Adrenal gland (tissue), 12 donors: ENCODE data around the gene REEP1. TPM values are rescaled to one million over a fixed set of nuclear protein-coding genes. Genes with fewer than 3 reads are reported as not detected.

Source experiments
- DNase-seq, 7 donors: peaks; one replicate each; pipeline ENCODE4 v3.0.0-alpha.2; 2019 to 2020
- H3K27ac ChIP-seq, 5 donors: fragments of 200-600 bp; sonication (generic) in 4 of 5; 1 replicate in 3 of 5; 2 replicates in 2 of 5; pipeline versions ENCODE4 v1.5.1 to v1.8.0; 2016 to 2020; ENCODE audit warnings: mild to moderate bottlenecking in 1 of 5
- H3K27me3 ChIP-seq: fragments of 200-600 bp; 2 replicates; pipeline ENCODE4 v1.8.0; 2021
- H3K36me3 ChIP-seq, 2 donors: fragments of 200-600 bp; replicated peaks in 1 of 2; 1 replicate in 1 of 2; 2 replicates in 1 of 2; pipeline versions ENCODE4 v1.5.1 to v1.8.0; 2018 to 2022
- H3K4me1 ChIP-seq, 2 donors: fragments of 200-600 bp; replicated peaks in 1 of 2; 1 replicate in 1 of 2; 2 replicates in 1 of 2; pipeline versions ENCODE4 v1.5.1 to v1.8.0; 2018 to 2021
- H3K4me3 ChIP-seq, 4 donors: fragments of 200-600 bp; sonication (generic) in 3 of 4; one replicate each; pipeline ENCODE4 v1.5.1; 2016 to 2018
- H3K9me3 ChIP-seq, 3 donors: fragments of 200-600 bp; sonication (generic) in 1 of 3; replicated peaks in 1 of 3; 1 replicate in 2 of 3; 2 replicates in 1 of 3; pipeline versions ENCODE4 v1.5.1 to v1.8.0; 2016 to 2021
- CTCF ChIP-seq, 6 experiments: fragments of 450-650 bp in 4 of 6; fragments of 200-600 bp in 2 of 6; sonication (generic) in 1 of 6; IDR thresholded peaks; 1 replicate in 5 of 6; 2 replicates in 1 of 6; pipeline versions ENCODE4 v1.5.1 to v1.8.0; 2016 to 2021; ENCODE audit warnings: antibody characterized with exemption in 6 of 6, mild to moderate bottlenecking in 2 of 6, moderate library complexity in 1 of 6
- POLR2A ChIP-seq, 2 donors: fragments of 450-650 bp; IDR thresholded peaks; one replicate each; pipeline ENCODE4 v1.6.1; 2017; ENCODE audit warnings: antibody characterized with exemption in 2 of 2, mild to moderate bottlenecking in 2 of 2, moderate library complexity in 1 of 2
- WGBS, 4 donors: extraction: QIAGEN DNeasy Blood & Tissue Kit in 2 of 4; methylation state at CpG; one replicate each; pipeline versions ENCODE4 v1.1.5 to v1.1.7; 2013 to 2017; 5-methylcytosine and 5-hydroxymethylcytosine counted together
- intact Hi-C, 2 donors: fragments of 100-400 bp; cut with DNase I; formaldehyde crosslinking; loops; one replicate each; pipeline versions ENCODE4 v1.14.1 to v1.15.0; 2022 to 2023
- polyA plus RNA-seq, 3 donors: library from polyadenylated mRNA; stranded (reverse); fragments of 200-250 nt in 2 of 3; fragments of 350-450 nt in 1 of 3; fragmentation: Illumina TruSeq in 1 of 3; extraction: RNeasy Lipid Tissue Mini Kit (QIAGEN cat#74804) in 1 of 3; gene quantifications; one replicate each; pipeline ENCODE4 v1.2.3, GENCODE V29; 2013 to 2014
- total RNA-seq, 9 donors: library from RNA; depleted of rRNA in 4 of 9; stranded (reverse); fragments of >200 nt in 4 of 9; fragments of 120-200 nt in 1 of 9; fragmentation: NEBNext Ultra II Directional in 1 of 9; extraction: Animal tissue kit (Norgen Biotek cat#: 25700) in 1 of 9; gene quantifications; one replicate each; pipeline versions ENCODE4 v1.1.0 to v1.2.4, GENCODE V29; 2013 to 2023
- donor health status: healthy with polysubstance abuse.
- donor health status: Bipolar disorder and iron deficiency.
- donor health status: DM: yes; HTN: yes; CAD: no.
- donor health status: DM: no; HTN: no; CAD: no.
- donor health status: DM: no; HTN: no; CAD: no.
- donor health status: DM: yes; HTN: yes; CAD: no.

Gene REEP1
- total and polyA plus RNA-seq, 12 donors = 0.36 to 9.3 (median 3.1) TPM

DNA sequence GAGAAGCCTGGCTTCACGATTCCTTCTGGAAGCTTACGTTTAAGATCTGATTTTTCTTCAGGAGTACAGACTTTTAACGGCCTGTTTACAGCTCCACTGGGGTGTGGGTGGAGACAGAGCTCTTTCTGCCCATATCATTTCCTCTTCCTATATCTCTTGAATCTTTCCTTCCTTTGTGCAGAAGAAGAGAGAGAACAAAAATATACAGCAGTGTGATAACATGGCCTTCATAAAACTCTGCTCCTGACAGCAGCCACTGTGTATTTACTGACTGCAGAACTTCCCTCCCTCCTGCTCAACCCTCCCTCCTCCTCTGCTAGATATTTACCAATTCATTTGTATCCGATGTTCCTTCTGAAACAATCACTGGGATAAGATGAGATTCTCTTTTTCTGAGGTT is 34.1 kb upstream of the REEP1 start:
- no peak for TF ChIP-seq POLR2A (IDR thresholded peaks at IDR 0.05)
- no peak for TF ChIP-seq CTCF (IDR thresholded peaks at IDR 0.05)
- Histone ChIP-seq H3K27ac (no peak overlapping the region), H3K4me1 (peaks cover 4 to 8% of the 10 kb centered on the region in 2 donors), H3K9me3 (no peaks in the 10 kb centered on the region), H3K36me3 (no peaks in the 10 kb centered on the region), H3K4me3 (no peak overlapping the region), H3K27me3 (no peaks in the 10 kb centered on the region)
- DNase-seq = no peak
- WGBS, 4 donors = 38 to 42% (median 41%) methylated on average over 4 of the region's 4 CpGs
- intact Hi-C loops = no loop called here

DNA sequence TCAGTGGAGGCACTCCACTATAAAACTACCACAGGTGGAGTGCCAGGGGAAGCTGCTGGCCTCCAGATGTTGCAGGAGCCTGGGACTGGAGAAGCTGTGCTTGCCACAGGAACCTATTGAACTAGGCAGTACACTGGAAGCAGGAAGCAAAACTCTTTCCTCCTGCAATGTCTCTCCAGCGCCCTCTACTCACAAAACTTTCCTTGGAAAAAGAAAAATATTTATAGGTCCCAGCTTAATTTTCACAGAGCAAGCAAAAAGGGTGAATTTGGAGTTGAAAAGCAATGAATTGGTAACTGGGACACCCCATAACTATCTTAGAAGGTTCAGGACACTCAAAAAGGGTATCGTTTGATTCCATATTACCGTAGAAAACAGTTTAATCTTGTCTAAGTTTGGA is 33.2 kb upstream of the REEP1 start:
- H3K4me3 ChIP-seq = no peak overlapping the region
- no peaks in the 10 kb centered on the region for H3K9me3 ChIP-seq
- no peaks in the 10 kb centered on the region for H3K36me3 ChIP-seq
- intact Hi-C loops = no loop called here
- peaks cover 4 to 8% of the 10 kb centered on the region in 2 donors for H3K4me1 ChIP-seq
- H3K27me3 ChIP-seq = no peaks in the 10 kb centered on the region
- 91 to 96% (median 93%) methylated on average over 3 of the region's 3 CpGs for WGBS, 4 donors
- no peak overlapping the region for H3K27ac ChIP-seq
- DNase-seq = no peak
- TF ChIP-seq POLR2A (IDR thresholded peaks at IDR 0.05) (no peak), CTCF (IDR thresholded peaks at IDR 0.05) (no peak)

GRCh38 chr2:86368161-86368824 is 30.9 kb upstream of the REEP1 start:
- intact Hi-C loops = loop anchor here in 1 of 2 donors (5.0 kb wide), 1 partner anchor 146 kb away; no protein-coding TSS in a partner anchor
- H3K4me3 ChIP-seq = no peak overlapping the region

GRCh38 chr2:86367499-86367777 is 30.0 kb upstream of the REEP1 start:
- intact Hi-C loops = loop anchor here (2.0 to 5.0 kb wide), 2 partner anchors 145 kb away; no protein-coding TSS in a partner anchor
- TF ChIP-seq CTCF (IDR thresholded peaks at IDR 0.05) (no peak), POLR2A (IDR thresholded peaks at IDR 0.05) (no peak)
- Histone ChIP-seq H3K4me1 (peaks cover 4 to 8% of the 10 kb centered on the region in 2 donors), H3K27ac (no peak overlapping the region), H3K27me3 (no peaks in the 10 kb centered on the region), H3K9me3 (no peaks in the 10 kb centered on the region), H3K36me3 (no peaks in the 10 kb centered on the region), H3K4me3 (no peak overlapping the region)
- DNase-seq = no peak

More at GRCh38 chr2:86368161-86368824, 30.9 kb upstream of the REEP1 start:
- H3K36me3 ChIP-seq = no peaks in the 10 kb centered on the region
- H3K4me1 ChIP-seq = peaks cover 4 to 8% of the 10 kb centered on the region in 2 donors
- no peaks in the 10 kb centered on the region for H3K27me3 ChIP-seq
- 3 to 8% (median 5%) methylated on average over 13 to 14 of the region's 14 CpGs for WGBS, 4 donors
- no peak overlapping the region for H3K27ac ChIP-seq
- TF ChIP-seq POLR2A (IDR thresholded peaks at IDR 0.05) (no peak), CTCF (IDR thresholded peaks at IDR 0.05) (peak; percentile 39 to 70 (median 58))
- peak; percentile 29 to 65 (median 48) for DNase-seq
- H3K9me3 ChIP-seq = no peaks in the 10 kb centered on the region
